ENCODE data around the gene PEX5. TPM values are rescaled to one million over a fixed set of nuclear protein-coding genes. Genes with fewer than 3 reads are reported as not detected.
A peak's percentile ranks its signal among the peaks of the same experiment; 100 is the strongest.
"Not testable (repeated sequence)": the region's sequence is repeated elsewhere in the genome, so short reads cannot be mapped to it uniquely, and the experiment has no call there.

Gene PEX5
- total RNA-seq, 3 donors from 2014 or later: 36.1 to 41.2 (median 38.5) TPM

DNA sequence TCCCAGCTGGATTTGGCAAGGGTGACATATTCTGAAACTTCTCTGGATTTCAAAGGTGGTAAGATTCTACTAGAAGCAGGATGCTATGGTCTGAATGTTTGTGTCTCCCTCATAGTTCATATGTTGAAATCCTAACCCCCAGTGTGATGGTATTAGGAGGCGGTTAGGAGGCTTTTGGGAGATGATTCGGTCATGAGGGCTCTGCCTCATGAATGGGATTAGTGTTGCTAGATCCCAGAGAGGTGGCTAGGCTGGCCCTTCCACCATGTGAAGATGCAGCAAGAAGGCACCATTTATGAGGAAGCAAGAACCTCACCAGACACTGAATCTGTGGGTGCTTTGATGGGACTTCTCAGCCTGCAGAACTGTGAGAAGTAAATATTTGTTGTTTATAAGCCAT lies 11.0 kb upstream of the PEX5 start:
- Histone ChIP-seq H3K4me3 (no peak overlapping the region), H3K9me3 (no peaks in the 10 kb centered on the region), H3K36me3 (ENCODE audit: low read depth) (no peaks in the 10 kb centered on the region), H3K4me1 (ENCODE audit: low read depth) (no peaks in the 10 kb centered on the region)
- ATAC-seq (no peak), DNase-seq (no peak)
- TF ChIP-seq, protein P1, sequence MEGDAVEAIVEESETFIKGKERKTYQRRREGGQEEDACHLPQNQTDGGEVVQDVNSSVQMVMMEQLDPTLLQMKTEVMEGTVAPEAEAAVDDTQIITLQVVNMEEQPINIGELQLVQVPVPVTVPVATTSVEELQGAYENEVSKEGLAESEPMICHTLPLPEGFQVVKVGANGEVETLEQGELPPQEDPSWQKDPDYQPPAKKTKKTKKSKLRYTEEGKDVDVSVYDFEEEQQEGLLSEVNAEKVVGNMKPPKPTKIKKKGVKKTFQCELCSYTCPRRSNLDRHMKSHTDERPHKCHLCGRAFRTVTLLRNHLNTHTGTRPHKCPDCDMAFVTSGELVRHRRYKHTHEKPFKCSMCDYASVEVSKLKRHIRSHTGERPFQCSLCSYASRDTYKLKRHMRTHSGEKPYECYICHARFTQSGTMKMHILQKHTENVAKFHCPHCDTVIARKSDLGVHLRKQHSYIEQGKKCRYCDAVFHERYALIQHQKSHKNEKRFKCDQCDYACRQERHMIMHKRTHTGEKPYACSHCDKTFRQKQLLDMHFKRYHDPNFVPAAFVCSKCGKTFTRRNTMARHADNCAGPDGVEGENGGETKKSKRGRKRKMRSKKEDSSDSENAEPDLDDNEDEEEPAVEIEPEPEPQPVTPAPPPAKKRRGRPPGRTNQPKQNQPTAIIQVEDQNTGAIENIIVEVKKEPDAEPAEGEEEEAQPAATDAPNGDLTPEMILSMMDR (IDR thresholded peaks at IDR 0.05): no peak
- intact Hi-C loops (cut with DNase I, micrococcal nuclease): no loop called here

- ATAC-seq: no peak
- TF ChIP-seq, protein P1 (IDR thresholded peaks at IDR 0.05): no peak
- Histone ChIP-seq H3K36me3 (ENCODE audit: low read depth) (no peaks in the 10 kb centered on the region), H3K9me3 (no peaks in the 10 kb centered on the region), H3K4me1 (ENCODE audit: low read depth) (no peaks in the 10 kb centered on the region), H3K4me3 (no peak overlapping the region)
- intact Hi-C loops (cut with DNase I, micrococcal nuclease): no loop called here
- no peak for DNase-seq
Observed at GRCh38 chr12:7180685-7181084, 8.8 kb upstream of the PEX5 start.

DNA sequence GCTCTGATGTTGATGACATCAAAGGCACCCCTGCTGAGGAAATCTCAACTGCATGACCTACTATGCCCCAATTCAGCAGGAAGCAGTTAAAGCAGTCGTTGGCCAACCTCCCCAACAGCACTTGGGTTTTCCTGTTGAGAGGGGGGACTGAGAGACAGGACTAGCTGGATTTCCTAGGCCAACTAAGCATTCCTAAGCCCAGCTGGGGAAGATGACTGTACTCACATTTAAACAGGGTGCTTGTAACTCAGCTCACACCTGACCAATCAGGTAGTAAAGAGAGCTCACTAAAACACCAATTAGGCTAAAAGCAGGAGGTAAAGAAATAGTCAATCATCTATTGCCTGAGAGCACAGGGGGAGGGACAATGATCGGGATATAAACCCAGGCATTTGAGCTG lies 3.4 kb upstream of the PEX5 start:
- ATAC-seq; H3K9me3 ChIP-seq; H3K4me1 ChIP-seq (ENCODE audit: low read depth); intact Hi-C loops (cut with DNase I, micrococcal nuclease); H3K36me3 ChIP-seq (ENCODE audit: low read depth); H3K4me3 ChIP-seq; DNase-seq: not testable (repeated sequence)

GRCh38 chr12:7188562-7189397 lies 706 bp upstream of the PEX5 start:
- H3K4me1 ChIP-seq (ENCODE audit: low read depth): peaks cover 8% of the 10 kb centered on the region
- peak overlapping the region; percentile 69 for H3K4me3 ChIP-seq
- TF ChIP-seq, protein P1 (IDR thresholded peaks at IDR 0.05): peak; percentile 41
- ATAC-seq: peak; percentile 76
- DNase-seq: peak; percentile 80 to 85 (median 84)
- no peaks in the 10 kb centered on the region for H3K36me3 ChIP-seq (ENCODE audit: low read depth)
- no peaks in the 10 kb centered on the region for H3K9me3 ChIP-seq
- intact Hi-C loops (cut with DNase I, micrococcal nuclease): no loop called here

- DNase-seq (peak; percentile 30 to 70 (median 57)), ATAC-seq (peak; percentile 5)
- Histone ChIP-seq H3K9me3 (no peaks in the 10 kb centered on the region), H3K36me3 (ENCODE audit: low read depth) (no peaks in the 10 kb centered on the region), H3K4me1 (ENCODE audit: low read depth) (peaks cover 8% of the 10 kb centered on the region), H3K4me3 (peak overlapping the region; percentile 69)
- intact Hi-C loops (cut with DNase I, micrococcal nuclease): no loop called here
- TF ChIP-seq, protein P1 (IDR thresholded peaks at IDR 0.05): no peak
Observed at GRCh38 chr12:7190268-7191055, 976 bp downstream of the PEX5 start.

DNA sequence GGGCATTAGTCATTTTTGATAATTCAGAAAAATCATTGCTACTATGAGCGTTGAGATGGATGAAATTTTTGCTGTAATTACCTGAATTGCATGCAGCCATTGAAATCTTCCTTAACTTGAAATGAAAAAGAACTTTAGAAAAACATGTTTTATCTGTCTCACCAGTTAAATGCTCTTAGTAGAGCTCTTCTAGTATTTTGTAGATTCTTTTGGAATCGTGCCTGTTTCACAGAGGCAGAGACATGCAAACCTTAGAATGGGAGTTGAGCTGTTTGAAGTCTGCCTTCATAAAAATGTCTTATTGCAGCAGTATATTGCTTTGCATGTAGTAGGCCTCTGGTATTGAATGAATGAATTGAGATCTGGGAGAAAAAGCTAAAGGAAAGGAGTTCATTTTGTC lies 4.2 kb downstream of the PEX5 start:
- ATAC-seq: no peak
- TF ChIP-seq, protein P1 (IDR thresholded peaks at IDR 0.05): no peak
- Histone ChIP-seq H3K4me3 (no peak overlapping the region), H3K36me3 (ENCODE audit: low read depth) (no peaks in the 10 kb centered on the region), H3K4me1 (ENCODE audit: low read depth) (peaks cover 4% of the 10 kb centered on the region), H3K9me3 (no peaks in the 10 kb centered on the region)
- intact Hi-C loops (cut with DNase I, micrococcal nuclease): no loop called here
- DNase-seq: no peak

Data from mucosa of descending colon (tissue), 3 donors.